Fibroblast of the aortic adventitia (primary cell): ENCODE data around the gene CEL. TPM values are rescaled to one million over a fixed set of nuclear protein-coding genes. Genes with fewer than 3 reads are reported as not detected.

Experiments
- DNase-seq: peaks from one replicate; pipeline ENCODE4 v3.0.0-alpha.2; 2010; ENCODE audit warnings: low read depth
- H3K4me3 ChIP-seq: 2 replicates; pipeline ENCODE4 v1.5.1; 2011; ENCODE audit warnings: low read depth, mild to moderate bottlenecking, control low read depth, low read length, moderate library complexity
- CTCF ChIP-seq: IDR thresholded peaks from 2 replicates; pipeline ENCODE4 v1.5.1; 2011; ENCODE audit warnings: mild to moderate bottlenecking, low read length, control low read depth, inconsistent platforms; ENCODE audit not compliant: insufficient read depth
- total RNA-seq: library from RNA; depleted of rRNA; stranded (reverse); fragments of >200 nt; gene quantifications from 2 replicates; pipeline ENCODE4 v1.2.3, GENCODE V29; 2012; ENCODE audit warnings: low replicate concordance

Gene CEL
- total RNA-seq, 1 donor, result 0.27 TPM

- TF ChIP-seq CTCF, result no peak
- H3K4me3 ChIP-seq, result no peak overlapping the region
- no peak for DNase-seq
Observed at GRCh38 chr9:133102190-133103021, 40.6 kb downstream of the CEL start.

GRCh38 chr9:133103183-133103986 lies 41.6 kb downstream of the CEL start:
- H3K4me3 ChIP-seq, result no peak overlapping the region
- DNase-seq, result no peak
- peak; percentile 96 for TF ChIP-seq CTCF

- DNase-seq, result no peak
- TF ChIP-seq CTCF, result no peak
- no peak overlapping the region for H3K4me3 ChIP-seq
Observed at GRCh38 chr9:133103987-133104505, 42.3 kb downstream of the CEL start.

- no peak for TF ChIP-seq CTCF
- H3K4me3 ChIP-seq, result no peak overlapping the region
- no peak for DNase-seq
Observed at GRCh38 chr9:133104718-133105460, 43.1 kb downstream of the CEL start.

GRCh38 chr9:133105461-133105770 lies 43.6 kb downstream of the CEL start:
- no peak overlapping the region for H3K4me3 ChIP-seq
- TF ChIP-seq CTCF, result no peak
- DNase-seq, result no peak

GRCh38 chr9:133106511-133107244 lies 44.9 kb downstream of the CEL start:
- H3K4me3 ChIP-seq, result no peak overlapping the region
- no peak for DNase-seq
- TF ChIP-seq CTCF, result no peak
